GM12878 (cell line): Measurements from ENCODE around the gene PSMC3IP. TPM values are rescaled to one million over a fixed set of nuclear protein-coding genes. Genes with fewer than 3 reads are reported as not detected.

Experiments used
- ATAC-seq: fragments of 200-7000 bp; cut with Tn5 transposase; 3 replicates; pipeline ENCODE4 v1.9.1; 2020; ENCODE audit warnings: mild to moderate bottlenecking, moderate library complexity
- BruUV-seq: library from RNA; stranded (reverse); fragments of 400-500 nt; replicated peaks from 2 replicates; lab custom pipeline; 2021; lab: Mats Ljungman, UMichigan
- CTCF ChIA-PET: fragments of 300-600 bp; sonication (Branson Sonifier 250); formaldehyde crosslinking; extraction: SDS; loops from one replicate; lab custom pipeline; 2021; ENCODE audit warnings: inconsistent platforms; lab: Yijun Ruan, JAX
- POLR2A ChIA-PET: fragments of 350-600 bp; formaldehyde crosslinking; extraction: SDS; loops from one replicate; lab custom pipeline; 2021; ENCODE audit warnings: inconsistent platforms; lab: Charles Lee
- RAD21 ChIA-PET: fragments of 300-600 bp; sonication (Branson Sonifier 250); formaldehyde crosslinking; loops from one replicate; lab custom pipeline; 2023; ENCODE audit warnings: antibody characterized with exemption; ENCODE audit not compliant: unreplicated experiment; lab: Charles Lee
- SMC1A ChIA-PET: fragments of 300-600 bp; sonication (Branson Sonifier 250); formaldehyde crosslinking; loops from one replicate; lab custom pipeline; 2023; ENCODE audit not compliant: unreplicated experiment, uncharacterized antibody; lab: Charles Lee
- DNase-seq: peaks from one replicate; pipeline ENCODE4 v3.0.0-alpha.2; 2011; ENCODE audit warnings: low read depth, low spot score
- FAIRE-seq: peaks from 3 replicates; lab custom pipeline; 2011; peaks lifted over from hg19 to GRCh38; lab: Jason Lieb, UNC
- H2AFZ ChIP-seq: 2 replicates; pipeline ENCODE4 v1.6.0; 2011; ENCODE audit warnings: low read depth, low read length, control low read depth; ENCODE audit not compliant: control insufficient read depth
- H3K27ac ChIP-seq: 2 replicates; pipeline ENCODE4 v1.5.1; 2011; ENCODE audit warnings: control low read depth; ENCODE audit not compliant: control insufficient read depth, insufficient read depth
- H3K27me3 ChIP-seq, 2 experiments: replicated peaks in 1 of 2; 2 replicates each; pipeline versions ENCODE4 v1.6.0 to v1.6.1; 2011; ENCODE audit warnings: low read length in 1 of 2; ENCODE audit not compliant: control insufficient read depth in 2 of 2, insufficient read depth in 2 of 2
- H3K36me3 ChIP-seq, 2 experiments: 2 replicates each; pipeline ENCODE4 v1.5.1; 2011; ENCODE audit warnings: low read length in 1 of 2; ENCODE audit not compliant: control insufficient read depth in 2 of 2, insufficient read depth in 2 of 2
- H3K4me1 ChIP-seq: 2 replicates; pipeline ENCODE4 v1.6.1; 2011; ENCODE audit warnings: mild to moderate bottlenecking, low read length, moderate library complexity, mixed read lengths; ENCODE audit not compliant: control insufficient read depth, insufficient read depth
- H3K4me2 ChIP-seq: 2 replicates; pipeline ENCODE4 v1.6.0; 2011; ENCODE audit warnings: control low read depth; ENCODE audit not compliant: control insufficient read depth, insufficient read depth
- H3K4me3 ChIP-seq: fragments of 200-600 bp; sonication (generic); 2 replicates; pipeline ENCODE4 v1.5.1; 2016
- H3K79me2 ChIP-seq: 2 replicates; pipeline ENCODE4 v1.6.0; 2011; ENCODE audit warnings: low read length; ENCODE audit not compliant: control insufficient read depth, insufficient read depth
- H3K9ac ChIP-seq: 2 replicates; pipeline ENCODE4 v1.8.0; 2011; ENCODE audit warnings: low read length, control low read depth, mixed read lengths; ENCODE audit not compliant: control insufficient read depth, insufficient read depth
- H3K9me3 ChIP-seq: replicated peaks from 3 replicates; pipeline ENCODE4 v1.5.1; 2011; ENCODE audit warnings: mild to moderate bottlenecking, low read length; ENCODE audit not compliant: control insufficient read depth, insufficient read depth
- H4K20me1 ChIP-seq: 2 replicates; pipeline ENCODE4 v1.6.0; 2011; ENCODE audit not compliant: control insufficient read depth, insufficient read depth
- ATF7 ChIP-seq: fragments of 450-650 bp; IDR thresholded peaks from 2 replicates; pipeline ENCODE4 v1.6.1; 2016; ENCODE audit warnings: low read depth, mild to moderate bottlenecking
- CEBPB ChIP-seq, 2 experiments: fragments of 150-350 bp in 1 of 2; IDR thresholded peaks; 2 replicates each; pipeline ENCODE4 v1.6.1; 2012 to 2014; ENCODE audit warnings: low read depth in 2 of 2, low read length in 2 of 2, borderline replicate concordance in 1 of 2, inconsistent platforms in 1 of 2
- E2F8 ChIP-seq: fragments of 450-650 bp; IDR thresholded peaks from 2 replicates; pipeline ENCODE4 v1.6.1; 2018; ENCODE audit warnings: mild to moderate bottlenecking, low read depth, moderate library complexity; ENCODE audit not compliant: partially characterized antibody
- FOXM1 ChIP-seq: IDR thresholded peaks from 2 replicates; pipeline ENCODE4 v1.6.1; 2012; ENCODE audit warnings: low read depth, mild to moderate bottlenecking, inconsistent platforms, low read length, moderate library complexity
- KDM1A ChIP-seq: fragments of 200-600 bp; sonication (generic); IDR thresholded peaks from 2 replicates; pipeline ENCODE4 v1.6.1; 2016; ENCODE audit warnings: borderline replicate concordance
- MTA3 ChIP-seq: IDR thresholded peaks from 2 replicates; pipeline ENCODE4 v1.6.1; 2012; ENCODE audit warnings: low read length, inconsistent platforms, borderline replicate concordance
- SMARCA5 ChIP-seq: fragments of 450-650 bp; IDR thresholded peaks from 2 replicates; pipeline ENCODE4 v1.6.1; 2017; ENCODE audit warnings: mild to moderate bottlenecking
- SRF ChIP-seq, 2 experiments: IDR thresholded peaks; 2 replicates each; pipeline ENCODE4 v1.6.1; 2011; ENCODE audit warnings: low read depth in 2 of 2, low read length in 2 of 2, mild to moderate bottlenecking in 1 of 2, moderate library complexity in 1 of 2
- ZBED1 ChIP-seq: IDR thresholded peaks from 2 replicates; pipeline ENCODE4 v1.6.1; 2016; ENCODE audit warnings: borderline replicate concordance
- ZBTB11 ChIP-seq: fragments of 450-650 bp; formaldehyde crosslinking; IDR thresholded peaks from 2 replicates; pipeline ENCODE4 v1.5.0; 2022; ENCODE audit warnings: mild to moderate bottlenecking, missing genetic modification characterization
- ZNF274 ChIP-seq: IDR thresholded peaks from one replicate; pipeline ENCODE4 v1.8.0; 2011; ENCODE audit not compliant: insufficient read length, insufficient read depth
- WGBS: methylation state at CpG from one replicate; pipeline ENCODE4 v1.1.6; 2016; ENCODE audit warnings: low lambda C conversion rate; ENCODE audit not compliant: insufficient replicate concordance, insufficient coverage; ENCODE audit errors: missing lambda C conversion rate; 5-methylcytosine and 5-hydroxymethylcytosine counted together
- in situ Hi-C: fragments of 300-500 bp; cut with MboI; formaldehyde crosslinking; loops from 9 replicates; pipeline ENCODE4 v1.14.3; 2018; ENCODE audit warnings: mixed read lengths
- intact Hi-C: fragments of 100-400 bp; cut with micrococcal nuclease; formaldehyde crosslinking; loops from one replicate; pipeline ENCODE4 v1.14.2; 2022; ENCODE audit not compliant: unreplicated experiment
- polyA plus RNA-seq, 11 experiments: library from polyadenylated mRNA; depleted of rRNA in 4 of 11; unstranded in 6 of 11; stranded (reverse) in 5 of 11; fragments of >200 nt; fragmentation: Nextera tagmentation in 4 of 11; fragmentation: Illumina TruSeq in 1 of 11; extraction: Ambion mirVana in 4 of 11; extraction: Trizol in 1 of 11; gene quantifications; 1 replicate in 1 of 11; 2 replicates in 10 of 11; pipeline versions ENCODE4 v1.2.1 to v1.2.3, GENCODE V29; 2011 to 2016; ENCODE audit warnings: inconsistent platforms in 2 of 11, missing spikeins in 2 of 11, low read depth in 1 of 11
- total RNA-seq, 4 experiments: library from RNA; depleted of rRNA in 3 of 4; stranded (reverse); fragments of >200 nt in 3 of 4; fragmentation: Illumina TruSeq in 1 of 4; extraction: Trizol in 1 of 4; gene quantifications; 2 replicates each; pipeline versions ENCODE4 v1.2.1 to v1.2.3, GENCODE V29; 2013 to 2021
- TF ChIP-seq, protein P1 (sequence below): IDR thresholded peaks from 2 replicates; pipeline ENCODE4 v1.6.1; 2012; ENCODE audit warnings: low read depth, low read length, improper control_type of control experiment
- TF ChIP-seq, protein P2 (sequence below): IDR thresholded peaks from 2 replicates; pipeline ENCODE4 v1.6.1; 2011; ENCODE audit warnings: low read depth, mild to moderate bottlenecking, low read length, moderate library complexity, borderline replicate concordance; ENCODE audit errors: extremely low read depth

Gene PSMC3IP
- total and polyA plus RNA-seq, 10 of the 15 experiments (the other 5 are each of a cell fraction or from before 2014, with no cell fraction given), result 6.8 to 34.5 (median 17.7) TPM

GRCh38 chr17:42547698-42548069, 29.8 kb downstream of the PSMC3IP start (continued):
- TF ChIP-seq, protein P1, sequence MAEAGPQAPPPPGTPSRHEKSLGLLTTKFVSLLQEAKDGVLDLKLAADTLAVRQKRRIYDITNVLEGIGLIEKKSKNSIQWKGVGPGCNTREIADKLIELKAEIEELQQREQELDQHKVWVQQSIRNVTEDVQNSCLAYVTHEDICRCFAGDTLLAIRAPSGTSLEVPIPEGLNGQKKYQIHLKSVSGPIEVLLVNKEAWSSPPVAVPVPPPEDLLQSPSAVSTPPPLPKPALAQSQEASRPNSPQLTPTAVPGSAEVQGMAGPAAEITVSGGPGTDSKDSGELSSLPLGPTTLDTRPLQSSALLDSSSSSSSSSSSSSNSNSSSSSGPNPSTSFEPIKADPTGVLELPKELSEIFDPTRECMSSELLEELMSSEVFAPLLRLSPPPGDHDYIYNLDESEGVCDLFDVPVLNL, result no peak
- no peak for TF ChIP-seq ZBED1
- no peak for TF ChIP-seq ATF7
- no peak for TF ChIP-seq SMARCA5
- no peak for TF ChIP-seq E2F8

- CTCF ChIA-PET, result interaction anchor here (1.1 to 3.0 kb wide), 4 partner anchors 11 to 58 kb away, joined by 3 to 21 read pairs (median 6); partner anchors contain the start of gene NAGLU
- Histone ChIP-seq H3K4me3 (no peak overlapping the region), H3K9me3 (no peaks in the 10 kb centered on the region), H3K4me1 (peaks cover 11% of the 10 kb centered on the region), H2AFZ (no peak overlapping the region), H3K4me2 (no peak overlapping the region), H3K27me3 (no peaks in the 10 kb centered on the region), H3K79me2 (no peaks in the 10 kb centered on the region), H4K20me1 (no peaks in the 10 kb centered on the region), H3K27ac (no peak overlapping the region), H3K36me3 (no peaks in the 10 kb centered on the region; a peak in 2 of 4 replicates), H3K9ac (no peak overlapping the region)
- in situ Hi-C loops, result no loop called here
- no TSS peak for BruUV-seq
- WGBS, result 95% methylated on average over 23 of the region's 23 CpGs
- FAIRE-seq (no peak), ATAC-seq (no peak), DNase-seq (no peak)
- RAD21 ChIA-PET, result interaction anchor here (0.8 kb wide), 1 partner anchor 11 kb away, joined by 3 read pairs; no protein-coding TSS in a partner anchor
- intact Hi-C loops, result loop anchor here (5.0 kb wide), 1 partner anchor 215 kb away; the partner anchor contains the start of gene RAMP2
- POLR2A ChIA-PET, result no interaction called here
- SMC1A ChIA-PET, result interaction anchor here (1.5 to 2.0 kb wide), 3 partner anchors 10 to 277 kb away, joined by 5 to 8 read pairs (median 5); partner anchors contain the start of genes BECN1, MLX and NAGLU
- no peak for TF ChIP-seq ZBTB11 (CRISPR knock-in tag)
- no peak for TF ChIP-seq FOXM1
- no peak for TF ChIP-seq ZNF274
- TF ChIP-seq CEBPB (IDR thresholded peaks at IDR 0.05; ENCODE audit: borderline replicate concordance in 1 of 2, low read depth in 2 of 2, low read length in 2 of 2), result no peak
- no peak for TF ChIP-seq SRF (IDR thresholded peaks at IDR 0.05; ENCODE audit: low read depth in 2 of 2, low read length in 2 of 2)
- TF ChIP-seq MTA3, result no peak
- TF ChIP-seq KDM1A, result no peak
- TF ChIP-seq, protein P2, sequence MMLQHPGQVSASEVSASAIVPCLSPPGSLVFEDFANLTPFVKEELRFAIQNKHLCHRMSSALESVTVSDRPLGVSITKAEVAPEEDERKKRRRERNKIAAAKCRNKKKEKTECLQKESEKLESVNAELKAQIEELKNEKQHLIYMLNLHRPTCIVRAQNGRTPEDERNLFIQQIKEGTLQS, result no peak
Measured at GRCh38 chr17:42547001-42547461, 30.5 kb downstream of the PSMC3IP start.
